Left kidney (tissue), 2 donors: ENCODE measurements around the gene COL4A6. TPM values are rescaled to one million over a fixed set of nuclear protein-coding genes. Genes with fewer than 3 reads are reported as not detected.

Experiments used
- DNase-seq: peaks from one replicate; pipeline ENCODE4 v3.0.0-alpha.2; 2013
- polyA plus RNA-seq: library from polyadenylated mRNA; unstranded; fragments of 120-200 nt; gene quantifications from one replicate; pipeline ENCODE4 v1.2.1, GENCODE V29; 2013; ENCODE audit not compliant: insufficient read length

COL4A6 gene
- polyA plus RNA-seq, 1 donor, result 16.0 TPM

GRCh38 chrX:108159028-108159670 is 279.1 kb downstream of the COL4A6 start:
- DNase-seq, result no peak

- DNase-seq, result no peak
Observed at GRCh38 chrX:108157628-108158027, 280.6 kb downstream of the COL4A6 start.

GRCh38 chrX:108156934-108157466 is 281.2 kb downstream of the COL4A6 start:
- DNase-seq, result no peak

GRCh38 chrX:108156082-108156481 is 282.1 kb downstream of the COL4A6 start:
- no peak for DNase-seq

GRCh38 chrX:108148524-108148923 is 289.7 kb downstream of the COL4A6 start:
- DNase-seq, result no peak

GRCh38 chrX:108138814-108139702 is 299.2 kb downstream of the COL4A6 start:
- no peak for DNase-seq

- no peak for DNase-seq
Observed at GRCh38 chrX:108134724-108135123, 303.5 kb downstream of the COL4A6 start.

GRCh38 chrX:108132876-108133275 is 305.3 kb downstream of the COL4A6 start:
- no peak for DNase-seq

- no peak for DNase-seq
Observed at GRCh38 chrX:108132034-108132433, 306.2 kb downstream of the COL4A6 start.

- no peak for DNase-seq
Observed at GRCh38 chrX:108131471-108131870, 306.8 kb downstream of the COL4A6 start.

GRCh38 chrX:108130889-108131288 is 307.3 kb downstream of the COL4A6 start:
- DNase-seq, result no peak

- no peak for DNase-seq
Observed at GRCh38 chrX:108127152-108127551, 311.1 kb downstream of the COL4A6 start.

GRCh38 chrX:108126661-108127060 is 311.6 kb downstream of the COL4A6 start:
- no peak for DNase-seq

- DNase-seq, result no peak
Observed at GRCh38 chrX:108123591-108124366, 314.4 kb downstream of the COL4A6 start.

GRCh38 chrX:108122748-108123147 is 315.5 kb downstream of the COL4A6 start:
- DNase-seq, result no peak

GRCh38 chrX:108121291-108121690 is 316.9 kb downstream of the COL4A6 start:
- DNase-seq, result no peak

- DNase-seq, result peak; percentile 11
Observed at GRCh38 chrX:108117988-108118387, 320.2 kb downstream of the COL4A6 start.

- no peak for DNase-seq
Observed at GRCh38 chrX:108114541-108114940, 323.7 kb downstream of the COL4A6 start.
